Measurements from ENCODE around the gene SLCO1B1.
"Not testable (repeated sequence)": the region's sequence is repeated elsewhere in the genome, so short reads cannot be mapped to it uniquely, and the experiment has no call there.

Gene SLCO1B1

GRCh38 chr12:21137318-21137999, 6.5 kb downstream of the SLCO1B1 start:
- H3K27ac ChIP-seq (ENCODE audit: low read depth, low read length); H3K9me3 ChIP-seq (ENCODE audit: insufficient read depth, low read depth, low read length); H2AK5ac ChIP-seq (ENCODE audit: low read length); H3K23ac ChIP-seq (ENCODE audit: low read length); H3K4ac ChIP-seq (ENCODE audit: low read depth, low read length); H3K79me1 ChIP-seq (ENCODE audit: low read length); H4K12ac ChIP-seq (ENCODE audit: low read depth, low read length); H2BK5ac ChIP-seq (ENCODE audit: low read depth, low read length, poor library complexity); H2AFZ ChIP-seq (ENCODE audit: insufficient read depth, low read length, poor library complexity); H4K91ac ChIP-seq (ENCODE audit: low read depth, low read length); H2BK12ac ChIP-seq (ENCODE audit: low read length); H3K14ac ChIP-seq (ENCODE audit: low read length); H3K18ac ChIP-seq (ENCODE audit: low read length); DNase-seq; H3K4me2 ChIP-seq (ENCODE audit: low read length); H3K27me3 ChIP-seq (ENCODE audit: insufficient read depth, low read length); H3K4me1 ChIP-seq (ENCODE audit: control insufficient read depth in 1 of 2, insufficient read depth in 2 of 2, low read length in 2 of 2); H3K9ac ChIP-seq (ENCODE audit: low read length); H3K36me3 ChIP-seq (ENCODE audit: control insufficient read depth in 1 of 2, insufficient read depth in 2 of 2, low read length in 2 of 2); H4K8ac ChIP-seq (ENCODE audit: low read depth, low read length); H3K79me2 ChIP-seq (ENCODE audit: control insufficient read depth, insufficient read depth, low read length, poor library complexity); H3K4me3 ChIP-seq (ENCODE audit: low read depth, low read length); H2BK120ac ChIP-seq (ENCODE audit: insufficient read depth, low read length, poor library complexity): not testable (repeated sequence)
- WGBS (ENCODE audit: extremely low coverage, insufficient coverage, insufficient read length) = no CpG with 5 or more reads among the region's 14 CpGs

GRCh38 chr12:21138016-21138415, 7.0 kb downstream of the SLCO1B1 start:
- no CpG with 5 or more reads among the region's 2 CpGs for WGBS (ENCODE audit: extremely low coverage, insufficient coverage, insufficient read length)
- H3K23ac ChIP-seq (ENCODE audit: low read length) = no peak overlapping the region
- H3K27ac ChIP-seq (ENCODE audit: low read depth, low read length) = no peak overlapping the region
- no peaks in the 10 kb centered on the region for H3K79me2 ChIP-seq (ENCODE audit: control insufficient read depth, insufficient read depth, low read length, poor library complexity)
- H2BK12ac ChIP-seq (ENCODE audit: low read length) = no peak overlapping the region
- no peak overlapping the region for H4K12ac ChIP-seq (ENCODE audit: low read depth, low read length)
- H3K36me3 ChIP-seq (ENCODE audit: control insufficient read depth in 1 of 2, insufficient read depth in 2 of 2, low read length in 2 of 2) = no peaks in the 10 kb centered on the region
- peaks cover 2% of the 10 kb centered on the region for H3K9me3 ChIP-seq (ENCODE audit: insufficient read depth, low read depth, low read length)
- H3K27me3 ChIP-seq (ENCODE audit: insufficient read depth, low read length) = no peaks in the 10 kb centered on the region
- no peak for DNase-seq
- no peak overlapping the region for H3K4me2 ChIP-seq (ENCODE audit: low read length)
- H4K91ac ChIP-seq (ENCODE audit: low read depth, low read length) = no peak overlapping the region
- H3K18ac ChIP-seq (ENCODE audit: low read length) = no peak overlapping the region
- no peak overlapping the region for H3K14ac ChIP-seq (ENCODE audit: low read length)
- no peak overlapping the region for H4K8ac ChIP-seq (ENCODE audit: low read depth, low read length)
- no peak overlapping the region for H3K4ac ChIP-seq (ENCODE audit: low read depth, low read length)
- no peaks in the 10 kb centered on the region for H3K4me1 ChIP-seq (ENCODE audit: control insufficient read depth in 1 of 2, insufficient read depth in 2 of 2, low read length in 2 of 2)
- no peak overlapping the region for H3K9ac ChIP-seq (ENCODE audit: low read length)
- H2BK5ac ChIP-seq (ENCODE audit: low read depth, low read length, poor library complexity) = no peak overlapping the region
- no peak overlapping the region for H3K4me3 ChIP-seq (ENCODE audit: low read depth, low read length)
- no peak overlapping the region for H2AK5ac ChIP-seq (ENCODE audit: low read length)
- no peaks in the 10 kb centered on the region for H3K79me1 ChIP-seq (ENCODE audit: low read length)
- no peak overlapping the region for H2AFZ ChIP-seq (ENCODE audit: insufficient read depth, low read length, poor library complexity)
- no peak overlapping the region for H2BK120ac ChIP-seq (ENCODE audit: insufficient read depth, low read length, poor library complexity)

GRCh38 chr12:21144309-21144708, 13.3 kb downstream of the SLCO1B1 start:
- Histone ChIP-seq H3K27me3 (ENCODE audit: insufficient read depth, low read length) (no peaks in the 10 kb centered on the region), H3K18ac (ENCODE audit: low read length) (no peak overlapping the region), H3K9me3 (ENCODE audit: insufficient read depth, low read depth, low read length) (no peaks in the 10 kb centered on the region), H3K4me1 (ENCODE audit: control insufficient read depth in 1 of 2, insufficient read depth in 2 of 2, low read length in 2 of 2) (no peaks in the 10 kb centered on the region), H3K9ac (ENCODE audit: low read length) (no peak overlapping the region), H3K4ac (ENCODE audit: low read depth, low read length) (no peak overlapping the region), H4K91ac (ENCODE audit: low read depth, low read length) (no peak overlapping the region), H3K23ac (ENCODE audit: low read length) (no peak overlapping the region), H2BK120ac (ENCODE audit: insufficient read depth, low read length, poor library complexity) (no peak overlapping the region), H4K12ac (ENCODE audit: low read depth, low read length) (no peak overlapping the region), H3K36me3 (ENCODE audit: control insufficient read depth in 1 of 2, insufficient read depth in 2 of 2, low read length in 2 of 2) (no peaks in the 10 kb centered on the region), H2AK5ac (ENCODE audit: low read length) (no peak overlapping the region), H3K79me2 (ENCODE audit: control insufficient read depth, insufficient read depth, low read length, poor library complexity) (no peaks in the 10 kb centered on the region), H3K4me3 (ENCODE audit: low read depth, low read length) (no peak overlapping the region), H3K4me2 (ENCODE audit: low read length) (no peak overlapping the region), H3K79me1 (ENCODE audit: low read length) (no peaks in the 10 kb centered on the region), H2AFZ (ENCODE audit: insufficient read depth, low read length, poor library complexity) (no peak overlapping the region), H3K14ac (ENCODE audit: low read length) (no peak overlapping the region), H4K8ac (ENCODE audit: low read depth, low read length) (no peak overlapping the region), H3K27ac (ENCODE audit: low read depth, low read length) (no peak overlapping the region), H2BK12ac (ENCODE audit: low read length) (no peak overlapping the region), H2BK5ac (ENCODE audit: low read depth, low read length, poor library complexity) (no peak overlapping the region)
- DNase-seq = peak; percentile 4 to 74

DNA sequence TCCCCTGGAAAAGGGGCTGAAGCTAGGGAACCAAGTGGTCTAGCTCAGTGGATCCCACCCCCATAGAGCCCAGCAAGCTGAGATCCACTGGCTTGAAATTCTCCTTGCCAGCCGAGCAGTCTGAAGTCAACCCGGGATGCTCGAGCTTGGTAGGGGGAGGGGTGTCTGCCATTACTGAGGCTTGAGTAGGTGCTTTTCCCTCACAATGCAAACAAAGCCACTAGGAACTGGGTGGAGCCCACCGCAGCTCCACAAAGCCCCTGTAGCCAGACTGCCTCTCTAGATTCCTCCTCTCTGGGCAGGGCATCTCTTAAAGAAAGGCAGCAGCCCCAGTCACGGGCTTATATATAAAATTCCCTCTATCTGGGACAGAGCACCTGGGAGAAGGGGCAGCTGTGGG, 18.9 kb downstream of the SLCO1B1 start:
- not testable (repeated sequence) for H3K27me3 ChIP-seq (ENCODE audit: insufficient read depth, low read length); H4K91ac ChIP-seq (ENCODE audit: low read depth, low read length); H4K12ac ChIP-seq (ENCODE audit: low read depth, low read length); DNase-seq; H3K79me1 ChIP-seq (ENCODE audit: low read length); H3K36me3 ChIP-seq (ENCODE audit: control insufficient read depth in 1 of 2, insufficient read depth in 2 of 2, low read length in 2 of 2); H3K18ac ChIP-seq (ENCODE audit: low read length); H3K14ac ChIP-seq (ENCODE audit: low read length); H3K79me2 ChIP-seq (ENCODE audit: control insufficient read depth, insufficient read depth, low read length, poor library complexity); H3K4ac ChIP-seq (ENCODE audit: low read depth, low read length); H2BK5ac ChIP-seq (ENCODE audit: low read depth, low read length, poor library complexity); H2AK5ac ChIP-seq (ENCODE audit: low read length); H3K23ac ChIP-seq (ENCODE audit: low read length); H3K9ac ChIP-seq (ENCODE audit: low read length); H3K4me2 ChIP-seq (ENCODE audit: low read length); H2BK12ac ChIP-seq (ENCODE audit: low read length); H4K8ac ChIP-seq (ENCODE audit: low read depth, low read length); H2AFZ ChIP-seq (ENCODE audit: insufficient read depth, low read length, poor library complexity); H3K9me3 ChIP-seq (ENCODE audit: insufficient read depth, low read depth, low read length); H3K4me1 ChIP-seq (ENCODE audit: control insufficient read depth in 1 of 2, insufficient read depth in 2 of 2, low read length in 2 of 2); H3K4me3 ChIP-seq (ENCODE audit: low read depth, low read length); H3K27ac ChIP-seq (ENCODE audit: low read depth, low read length); H2BK120ac ChIP-seq (ENCODE audit: insufficient read depth, low read length, poor library complexity)
- WGBS (ENCODE audit: extremely low coverage, insufficient coverage, insufficient read length) = no CpG with 5 or more reads among the region's 5 CpGs
